Measurements from ENCODE around the gene ANK3. TPM values are rescaled to one million over a fixed set of nuclear protein-coding genes. Genes with fewer than 3 reads are reported as not detected.

The ANK3 gene
- polyA plus RNA-seq, 3 donors, result not detected

DNA sequence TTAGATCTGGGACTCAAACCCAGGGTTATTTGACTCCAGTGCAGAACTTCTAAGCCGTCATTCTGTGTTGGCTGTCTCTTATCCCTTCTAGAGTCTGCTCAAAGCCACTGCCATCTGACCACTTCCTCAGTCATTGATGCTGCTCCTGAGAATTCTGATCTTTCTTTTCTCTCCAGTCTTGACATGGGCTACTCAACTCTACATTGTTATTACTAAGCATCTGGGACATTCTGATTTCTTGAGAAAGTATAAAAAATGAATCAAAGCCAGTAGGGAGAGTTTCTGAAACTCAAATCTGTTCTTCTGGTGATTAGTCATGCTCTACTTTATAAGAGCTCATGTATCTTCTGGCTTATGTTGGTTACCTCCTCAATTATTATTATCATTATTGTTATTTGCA lies 48.7 kb downstream of the ANK3 start:
- 100% methylated on average over 1 of the region's 1 CpG for WGBS (ENCODE audit: insufficient coverage)
- H3K27ac Mint-ChIP-seq, result no peak overlapping the region

GRCh38 chr10:60339757-60340156 lies 49.9 kb downstream of the ANK3 start:
- TF ChIP-seq, protein P1, sequence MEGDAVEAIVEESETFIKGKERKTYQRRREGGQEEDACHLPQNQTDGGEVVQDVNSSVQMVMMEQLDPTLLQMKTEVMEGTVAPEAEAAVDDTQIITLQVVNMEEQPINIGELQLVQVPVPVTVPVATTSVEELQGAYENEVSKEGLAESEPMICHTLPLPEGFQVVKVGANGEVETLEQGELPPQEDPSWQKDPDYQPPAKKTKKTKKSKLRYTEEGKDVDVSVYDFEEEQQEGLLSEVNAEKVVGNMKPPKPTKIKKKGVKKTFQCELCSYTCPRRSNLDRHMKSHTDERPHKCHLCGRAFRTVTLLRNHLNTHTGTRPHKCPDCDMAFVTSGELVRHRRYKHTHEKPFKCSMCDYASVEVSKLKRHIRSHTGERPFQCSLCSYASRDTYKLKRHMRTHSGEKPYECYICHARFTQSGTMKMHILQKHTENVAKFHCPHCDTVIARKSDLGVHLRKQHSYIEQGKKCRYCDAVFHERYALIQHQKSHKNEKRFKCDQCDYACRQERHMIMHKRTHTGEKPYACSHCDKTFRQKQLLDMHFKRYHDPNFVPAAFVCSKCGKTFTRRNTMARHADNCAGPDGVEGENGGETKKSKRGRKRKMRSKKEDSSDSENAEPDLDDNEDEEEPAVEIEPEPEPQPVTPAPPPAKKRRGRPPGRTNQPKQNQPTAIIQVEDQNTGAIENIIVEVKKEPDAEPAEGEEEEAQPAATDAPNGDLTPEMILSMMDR (IDR thresholded peaks at IDR 0.05), result no peak
- 50% methylated on average over 2 of the region's 4 CpGs for WGBS (ENCODE audit: insufficient coverage)
- H3K9me3 Mint-ChIP-seq, result peaks cover 0 to 7% (median 3%) of the 10 kb centered on the region in 7 donors
- no peak overlapping the region for H3K27ac Mint-ChIP-seq
- Histone ChIP-seq H3K4me2 (replicated peaks; ENCODE audit: extremely low read depth, low read length, poor library complexity, severe bottlenecking) (no peak overlapping the region), H3K27me3 (ENCODE audit: control insufficient read depth in 2 of 2, insufficient read depth in 2 of 2, low read length in 2 of 2) (no peaks in the 10 kb centered on the region), H3K4me3 (replicated peaks in 1 of 3; ENCODE audit: low read depth in 2 of 3, low read length in 3 of 3) (no peak overlapping the region), H3K9me3 (replicated peaks in 1 of 2; ENCODE audit: control insufficient read depth in 1 of 2, insufficient read depth in 1 of 2, low read length in 2 of 2) (no peaks in the 10 kb centered on the region), H3K4me1 (ENCODE audit: control insufficient read depth in 1 of 2, insufficient read depth in 2 of 2, low read length in 2 of 2) (no peaks in the 10 kb centered on the region), H3K79me2 (ENCODE audit: insufficient read depth, low read length) (no peaks in the 10 kb centered on the region), H2AFZ (ENCODE audit: insufficient read depth, low read depth, low read length, poor library complexity, severe bottlenecking) (no peak overlapping the region), H3K27ac (ENCODE audit: low read depth in 1 of 2, low read length in 2 of 2) (no peak overlapping the region), H4K20me1 (ENCODE audit: insufficient read depth, low read length) (no peaks in the 10 kb centered on the region), H3K36me3 (replicated peaks in 1 of 2; ENCODE audit: control insufficient read depth in 1 of 2, insufficient read depth in 2 of 2, low read length in 2 of 2) (no peaks in the 10 kb centered on the region), H3K9ac (ENCODE audit: insufficient read depth, low read length, poor library complexity, severe bottlenecking) (no peak overlapping the region)
- no peaks in the 10 kb centered on the region for H3K4me1 Mint-ChIP-seq
- H3K36me3 Mint-ChIP-seq, result no peaks in the 10 kb centered on the region
- peaks cover 0 to 2% (median 1%) of the 10 kb centered on the region in 3 donors for H3K27me3 Mint-ChIP-seq (ENCODE audit: low read depth in 3 of 3)
- H3K4me3 Mint-ChIP-seq, result no peak overlapping the region
- DNase-seq, result no peak
- intact Hi-C loops (cut with micrococcal nuclease), result no loop called here

More for the DNA sequence above, 48.7 kb downstream of the ANK3 start:
- H4K20me1 ChIP-seq (ENCODE audit: insufficient read depth, low read length), result no peaks in the 10 kb centered on the region
- no peaks in the 10 kb centered on the region for H3K27me3 ChIP-seq (ENCODE audit: control insufficient read depth in 2 of 2, insufficient read depth in 2 of 2, low read length in 2 of 2)
- no peak overlapping the region for H3K4me3 ChIP-seq (replicated peaks in 1 of 3; ENCODE audit: low read depth in 2 of 3, low read length in 3 of 3)
- no peak for DNase-seq
- Mint-ChIP-seq H3K4me3 (no peak overlapping the region), H3K4me1 (no peaks in the 10 kb centered on the region), H3K9me3 (peaks cover 0 to 6% (median 3%) of the 10 kb centered on the region in 7 donors), H3K27me3 (ENCODE audit: low read depth in 3 of 3) (peaks cover 0 to 1% (median 0%) of the 10 kb centered on the region in 3 donors), H3K36me3 (no peaks in the 10 kb centered on the region)
- H3K4me1 ChIP-seq (ENCODE audit: control insufficient read depth in 1 of 2, insufficient read depth in 2 of 2, low read length in 2 of 2), result no peaks in the 10 kb centered on the region
- TF ChIP-seq, protein P1 (IDR thresholded peaks at IDR 0.05), result no peak
- intact Hi-C loops (cut with micrococcal nuclease), result no loop called here
- H3K27ac ChIP-seq (ENCODE audit: low read depth in 1 of 2, low read length in 2 of 2), result no peak overlapping the region
- H3K9me3 ChIP-seq (replicated peaks in 1 of 2; ENCODE audit: control insufficient read depth in 1 of 2, insufficient read depth in 1 of 2, low read length in 2 of 2), result no peaks in the 10 kb centered on the region
- no peak overlapping the region for H2AFZ ChIP-seq (ENCODE audit: insufficient read depth, low read depth, low read length, poor library complexity, severe bottlenecking)
- H3K79me2 ChIP-seq (ENCODE audit: insufficient read depth, low read length), result no peaks in the 10 kb centered on the region
- no peaks in the 10 kb centered on the region for H3K36me3 ChIP-seq (replicated peaks in 1 of 2; ENCODE audit: control insufficient read depth in 1 of 2, insufficient read depth in 2 of 2, low read length in 2 of 2)
- H3K9ac ChIP-seq (ENCODE audit: insufficient read depth, low read length, poor library complexity, severe bottlenecking), result no peak overlapping the region
- H3K4me2 ChIP-seq (replicated peaks; ENCODE audit: extremely low read depth, low read length, poor library complexity, severe bottlenecking), result no peak overlapping the region

Measured in CD14-positive monocyte (primary cell).